ENCODE measurements around the gene TCF7. TPM values are rescaled to one million over a fixed set of nuclear protein-coding genes. Genes with fewer than 3 reads are reported as not detected.

The TCF7 gene
- total RNA-seq, 4 donors from 2014 or later, result 0.94 to 1.4 (median 1.1) TPM

GRCh38 chr5:134142052-134142451, 27.6 kb downstream of the TCF7 start:
- Histone ChIP-seq H3K4me3 (no peak overlapping the region), H3K9me3 (no peaks in the 10 kb centered on the region), H3K4me1 (peaks cover 0 to 45% (median 12%) of the 10 kb centered on the region in 3 donors), H3K27me3 (no peaks in the 10 kb centered on the region), H3K36me3 (peaks cover 0 to 75% of the 10 kb centered on the region in 2 donors), H3K27ac (no peak overlapping the region)
- no CpG with 5 or more reads among the region's 5 CpGs for WGBS, 2 donors (ENCODE audit: low coverage in 1 of 2)
- no peak for TF ChIP-seq EP300 (IDR thresholded peaks at IDR 0.05)
- no peak for TF ChIP-seq POLR2AphosphoS5 (IDR thresholded peaks at IDR 0.05)
- no peak for TF ChIP-seq POLR2A (IDR thresholded peaks at IDR 0.05)
- no peak for TF ChIP-seq CTCF (IDR thresholded peaks at IDR 0.05)
- ATAC-seq, result no peak

GRCh38 chr5:134142806-134143205, 28.3 kb downstream of the TCF7 start:
- H3K4me3 ChIP-seq, result no peak overlapping the region
- H3K4me1 ChIP-seq, result peaks cover 0 to 50% (median 12%) of the 10 kb centered on the region in 3 donors
- H3K27ac ChIP-seq, result no peak overlapping the region
- no peaks in the 10 kb centered on the region for H3K27me3 ChIP-seq
- 83% methylated on average over 1 of the region's 12 CpGs; no CpG with 5 or more reads in 1 of the 2 donors for WGBS, 2 donors (ENCODE audit: low coverage in 1 of 2)
- ATAC-seq, result no peak
- TF ChIP-seq POLR2AphosphoS5 (IDR thresholded peaks at IDR 0.05) (no peak), POLR2A (IDR thresholded peaks at IDR 0.05) (no peak), CTCF (IDR thresholded peaks at IDR 0.05) (no peak), EP300 (IDR thresholded peaks at IDR 0.05) (no peak)
- H3K36me3 ChIP-seq, result peaks cover 0 to 82% of the 10 kb centered on the region in 2 donors
- H3K9me3 ChIP-seq, result no peaks in the 10 kb centered on the region

GRCh38 chr5:134143431-134143830, 28.9 kb downstream of the TCF7 start:
- no peak for TF ChIP-seq POLR2AphosphoS5 (IDR thresholded peaks at IDR 0.05)
- no peak for TF ChIP-seq CTCF (IDR thresholded peaks at IDR 0.05)
- no peak for TF ChIP-seq EP300 (IDR thresholded peaks at IDR 0.05)
- no peak for TF ChIP-seq POLR2A (IDR thresholded peaks at IDR 0.05)
- H3K27me3 ChIP-seq, result no peaks in the 10 kb centered on the region
- no peak overlapping the region for H3K4me3 ChIP-seq
- peaks cover 0 to 54% (median 12%) of the 10 kb centered on the region in 3 donors for H3K4me1 ChIP-seq
- H3K9me3 ChIP-seq, result no peaks in the 10 kb centered on the region
- no peak overlapping the region for H3K27ac ChIP-seq
- H3K36me3 ChIP-seq, result peaks cover 0 to 88% of the 10 kb centered on the region in 2 donors
- no peak for ATAC-seq
- whole genome bisulfite sequencing, 2 donors (ENCODE audit: low coverage in 1 of 2), result 89 to 100% methylated on average over 1 to 5 of the region's 5 CpGs

GRCh38 chr5:134143944-134144941, 29.8 kb downstream of the TCF7 start:
- H3K36me3 ChIP-seq, result peaks cover 0 to 96% of the 10 kb centered on the region in 2 donors
- H3K9me3 ChIP-seq, result no peaks in the 10 kb centered on the region
- ATAC-seq, result no peak
- 67 to 96% methylated on average over 1 to 5 of the region's 10 CpGs for WGBS, 2 donors (ENCODE audit: low coverage in 1 of 2)
- no peak for TF ChIP-seq POLR2A (IDR thresholded peaks at IDR 0.05)
- TF ChIP-seq CTCF (IDR thresholded peaks at IDR 0.05), result no peak
- TF ChIP-seq POLR2AphosphoS5 (IDR thresholded peaks at IDR 0.05), result no peak
- TF ChIP-seq EP300 (IDR thresholded peaks at IDR 0.05), result no peak
- no peak overlapping the region for H3K27ac ChIP-seq
- H3K27me3 ChIP-seq, result no peaks in the 10 kb centered on the region
- H3K4me1 ChIP-seq, result peaks cover 0 to 59% (median 12%) of the 10 kb centered on the region in 3 donors
- no peak overlapping the region for H3K4me3 ChIP-seq
